GM12892 (cell line): Measurements from ENCODE around the gene ULBP2.

Experiments
- POLR2A ChIP-seq: IDR thresholded peaks from 2 replicates; pipeline ENCODE4 v1.6.1; 2011; ENCODE audit warnings: low read depth, low read length, control low read depth
- POLR2AphosphoS5 ChIP-seq: IDR thresholded peaks from 2 replicates; pipeline ENCODE4 v1.6.1; 2011; ENCODE audit warnings: low read depth, low read length, control low read depth
- TAF1 ChIP-seq: IDR thresholded peaks from 2 replicates; pipeline ENCODE4 v1.6.1; 2011; ENCODE audit warnings: low read depth, mild to moderate bottlenecking, control low read depth, low read length, borderline replicate concordance

DNA sequence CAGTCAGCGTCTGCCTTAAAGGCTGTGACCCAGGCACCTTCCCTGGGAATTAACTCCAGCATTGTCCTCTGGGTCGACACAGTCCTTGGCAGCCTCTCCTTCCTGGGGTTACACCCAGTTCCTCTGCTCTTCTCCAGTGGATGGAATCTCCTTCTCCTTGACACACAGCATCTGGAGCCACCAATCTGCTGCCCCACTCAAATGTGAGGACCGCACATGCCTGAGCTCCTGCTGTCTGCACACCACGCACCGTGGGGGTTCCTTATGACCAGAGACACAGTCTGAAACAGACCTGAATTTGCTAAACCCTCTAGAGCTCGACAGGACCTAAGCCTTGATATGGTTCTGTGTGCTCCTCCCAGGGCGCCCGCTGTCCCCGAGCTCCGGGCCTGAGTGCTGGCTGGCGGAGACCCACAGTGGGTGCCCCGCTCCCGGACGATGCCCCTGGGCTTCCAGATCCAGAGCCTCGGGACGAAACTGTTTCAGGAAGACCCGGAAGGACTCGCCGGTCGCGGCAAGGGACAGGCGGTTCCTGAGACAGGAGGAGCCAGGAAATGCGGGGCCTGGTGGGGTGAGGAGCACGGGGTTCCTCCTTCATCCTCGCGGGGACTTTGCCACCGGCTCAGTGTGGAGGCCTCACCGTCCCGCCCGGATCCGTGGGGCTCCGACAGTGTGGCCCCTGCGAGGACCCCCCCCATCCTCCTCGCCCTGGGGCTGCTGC lies 16.4 kb upstream of the ULBP2 start:
- TF ChIP-seq POLR2A (no peak), TAF1 (no peak), POLR2AphosphoS5 (no peak)
